ENCODE data around the gene OPN5. TPM values are rescaled to one million over a fixed set of nuclear protein-coding genes. Genes with fewer than 3 reads are reported as not detected.

Gene OPN5
- total and polyA plus RNA-seq, 12 donors, result 0.16 TPM; not detected in 11

DNA sequence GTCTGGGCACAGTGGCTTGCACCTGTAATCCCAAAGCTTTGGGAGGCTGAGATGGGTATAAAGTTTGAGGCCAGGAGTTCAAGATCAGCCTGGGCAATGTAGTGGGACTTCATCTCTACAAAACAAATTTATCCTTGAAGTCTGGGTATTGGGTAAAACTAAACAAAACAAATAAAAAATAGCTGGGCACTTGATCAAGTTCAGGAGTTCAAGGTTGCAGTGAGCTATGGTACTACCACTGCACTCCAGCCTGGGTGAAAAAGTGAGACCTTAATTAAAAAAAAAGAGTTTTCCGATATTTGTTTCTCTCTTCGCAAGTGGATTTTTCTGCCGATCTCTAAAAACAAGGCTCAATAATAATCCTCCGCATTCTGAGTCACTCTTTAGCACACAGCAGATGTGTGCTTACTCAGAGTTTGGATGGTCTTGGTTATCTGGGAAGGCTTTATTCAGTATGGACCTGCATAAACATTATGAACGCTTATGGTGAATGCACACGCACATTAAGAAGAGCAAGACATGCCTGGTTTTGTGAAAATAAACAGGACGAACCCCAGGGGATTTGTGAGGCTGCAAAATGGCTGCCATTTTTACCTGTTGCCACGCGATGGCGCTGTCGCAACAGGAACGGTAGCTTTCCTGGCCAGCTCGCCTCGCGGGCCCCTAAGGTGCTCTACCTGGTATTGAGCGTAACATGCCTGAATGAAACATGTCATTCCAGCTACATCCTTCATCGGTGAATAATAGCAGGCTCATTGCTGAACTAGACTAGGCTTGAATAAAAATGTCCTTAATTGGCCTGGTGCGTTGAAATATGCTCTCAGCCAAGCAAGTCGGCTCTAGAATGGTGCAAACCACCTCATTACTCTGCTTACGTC lies 6.0 kb downstream of the OPN5 start:
- intact Hi-C loops (cut with DNase I), result loop anchor here in 1 of 2 donors (10.0 kb wide), 2 partner anchors 977 to 1617 kb away; no protein-coding TSS in a partner anchor
- WGBS, 4 donors, result 14 to 22% (median 15%) methylated on average over 16 to 20 of the region's 20 CpGs
- H3K36me3 ChIP-seq (replicated peaks in 1 of 2), result no peaks in the 10 kb centered on the region
- H3K27me3 ChIP-seq, result peaks cover 4% of the 10 kb centered on the region
- no peaks in the 10 kb centered on the region for H3K9me3 ChIP-seq (replicated peaks in 1 of 3)
- H3K4me1 ChIP-seq (replicated peaks in 1 of 2), result peaks cover 0 to 9% of the 10 kb centered on the region in 2 donors
- no peak overlapping the region for H3K4me3 ChIP-seq
- peak; percentile 32 to 76 (median 61) for DNase-seq
- TF ChIP-seq, protein P1, sequence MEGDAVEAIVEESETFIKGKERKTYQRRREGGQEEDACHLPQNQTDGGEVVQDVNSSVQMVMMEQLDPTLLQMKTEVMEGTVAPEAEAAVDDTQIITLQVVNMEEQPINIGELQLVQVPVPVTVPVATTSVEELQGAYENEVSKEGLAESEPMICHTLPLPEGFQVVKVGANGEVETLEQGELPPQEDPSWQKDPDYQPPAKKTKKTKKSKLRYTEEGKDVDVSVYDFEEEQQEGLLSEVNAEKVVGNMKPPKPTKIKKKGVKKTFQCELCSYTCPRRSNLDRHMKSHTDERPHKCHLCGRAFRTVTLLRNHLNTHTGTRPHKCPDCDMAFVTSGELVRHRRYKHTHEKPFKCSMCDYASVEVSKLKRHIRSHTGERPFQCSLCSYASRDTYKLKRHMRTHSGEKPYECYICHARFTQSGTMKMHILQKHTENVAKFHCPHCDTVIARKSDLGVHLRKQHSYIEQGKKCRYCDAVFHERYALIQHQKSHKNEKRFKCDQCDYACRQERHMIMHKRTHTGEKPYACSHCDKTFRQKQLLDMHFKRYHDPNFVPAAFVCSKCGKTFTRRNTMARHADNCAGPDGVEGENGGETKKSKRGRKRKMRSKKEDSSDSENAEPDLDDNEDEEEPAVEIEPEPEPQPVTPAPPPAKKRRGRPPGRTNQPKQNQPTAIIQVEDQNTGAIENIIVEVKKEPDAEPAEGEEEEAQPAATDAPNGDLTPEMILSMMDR (IDR thresholded peaks at IDR 0.05), result peak; percentile 70 to 93 (median 87)
- no peak for TF ChIP-seq POLR2A (IDR thresholded peaks at IDR 0.05)
- no peak overlapping the region for H3K27ac ChIP-seq

DNA sequence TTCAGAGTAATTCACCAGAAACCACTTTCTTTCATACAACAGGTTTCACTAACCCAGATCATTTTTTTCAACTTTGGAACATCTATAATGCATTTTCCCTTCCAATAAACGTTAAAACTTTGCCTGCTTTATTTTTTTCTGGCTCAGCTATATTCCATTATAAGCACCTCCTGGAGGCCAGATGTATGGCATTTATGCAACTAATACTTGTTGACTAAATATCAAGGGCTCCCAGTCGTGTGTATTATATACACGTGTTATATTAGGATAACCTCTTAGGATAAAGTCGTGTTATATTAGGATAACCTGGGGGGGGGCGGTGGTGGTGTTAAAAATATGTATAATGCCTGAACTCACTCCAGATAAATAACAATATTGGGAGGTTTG lies 6.7 kb downstream of the OPN5 start:
- WGBS, 4 donors, result 50 to 57% (median 55%) methylated on average over 5 of the region's 5 CpGs

DNA sequence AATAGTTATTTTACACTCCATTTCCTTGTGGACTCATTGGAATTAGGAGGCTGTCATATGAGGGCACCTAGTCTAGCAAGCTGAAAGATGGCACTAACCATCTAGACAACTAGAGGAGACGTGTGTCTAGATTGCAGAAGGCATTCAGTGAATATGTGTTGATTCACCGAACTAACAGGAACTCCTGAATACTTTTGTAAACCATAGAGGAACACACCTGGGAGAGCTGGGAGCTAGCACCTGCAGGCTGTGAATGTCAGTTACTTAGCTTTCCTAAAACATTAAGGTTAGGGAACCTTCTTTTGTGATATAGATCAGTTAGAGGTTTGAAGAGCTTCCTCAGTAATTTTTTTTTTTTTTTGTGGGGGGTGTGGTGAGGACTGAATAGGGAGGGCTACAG lies 7.7 kb downstream of the OPN5 start:
- H3K4me1 ChIP-seq (replicated peaks in 1 of 2), result peaks cover 0 to 9% of the 10 kb centered on the region in 2 donors
- TF ChIP-seq, protein P1 (IDR thresholded peaks at IDR 0.05), result no peak
- no peak for TF ChIP-seq POLR2A (IDR thresholded peaks at IDR 0.05)
- no peak overlapping the region for H3K4me3 ChIP-seq
- H3K27ac ChIP-seq, result no peak overlapping the region
- no peaks in the 10 kb centered on the region for H3K9me3 ChIP-seq (replicated peaks in 1 of 3)
- no peaks in the 10 kb centered on the region for H3K36me3 ChIP-seq (replicated peaks in 1 of 2)
- intact Hi-C loops (cut with DNase I), result loop anchor here in 1 of 2 donors (10.0 kb wide), 2 partner anchors 975 to 1615 kb away; no protein-coding TSS in a partner anchor
- WGBS, 4 donors, result 53 to 67% (median 62%) methylated on average over 2 of the region's 2 CpGs
- H3K27me3 ChIP-seq, result peaks cover 4% of the 10 kb centered on the region
- no peak for DNase-seq

More for the DNA sequence above, 6.7 kb downstream of the OPN5 start:
- H3K27me3 ChIP-seq, result peaks cover 4% of the 10 kb centered on the region
- no peaks in the 10 kb centered on the region for H3K9me3 ChIP-seq (replicated peaks in 1 of 3)
- H3K27ac ChIP-seq, result no peak overlapping the region
- peaks cover 0 to 9% of the 10 kb centered on the region in 2 donors for H3K4me1 ChIP-seq (replicated peaks in 1 of 2)
- no peak overlapping the region for H3K4me3 ChIP-seq
- no peaks in the 10 kb centered on the region for H3K36me3 ChIP-seq (replicated peaks in 1 of 2)
- DNase-seq, result no peak
- intact Hi-C loops (cut with DNase I), result loop anchor here in 1 of 2 donors (10.0 kb wide), 2 partner anchors 976 to 1616 kb away; no protein-coding TSS in a partner anchor
- TF ChIP-seq, protein P1 (IDR thresholded peaks at IDR 0.05), result no peak
- no peak for TF ChIP-seq POLR2A (IDR thresholded peaks at IDR 0.05)

DNA sequence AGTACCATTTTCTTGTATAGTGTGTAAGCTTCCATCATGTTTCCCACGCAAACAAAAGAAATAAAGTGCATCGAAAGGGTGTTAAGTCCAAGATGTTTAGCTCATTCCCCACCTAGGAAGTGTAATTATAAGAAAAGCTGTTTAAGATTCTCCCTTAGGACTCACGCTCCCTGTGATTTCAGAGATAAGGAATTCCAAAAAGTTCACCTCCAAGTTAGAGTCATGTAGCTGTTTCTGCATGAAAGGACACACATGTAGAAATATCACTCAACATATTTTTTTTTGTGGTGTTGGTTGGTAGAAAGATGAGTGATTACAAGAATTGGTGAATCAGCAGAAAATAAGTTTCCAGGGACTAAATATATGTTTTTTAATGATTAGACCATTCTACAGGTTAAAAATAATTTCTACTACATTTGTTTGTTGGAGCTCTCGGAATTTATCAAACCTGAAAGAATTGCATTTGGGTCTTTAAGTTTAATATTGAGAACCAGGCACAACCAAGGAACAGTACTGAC lies 10.4 kb downstream of the OPN5 start:
- no peaks in the 10 kb centered on the region for H3K9me3 ChIP-seq (replicated peaks in 1 of 3)
- intact Hi-C loops (cut with DNase I), result loop anchor here in 1 of 2 donors (10.0 kb wide), 1 partner anchor 973 kb away; no protein-coding TSS in a partner anchor
- 75 to 89% (median 82%) methylated on average over 4 of the region's 4 CpGs for WGBS, 4 donors

More for the DNA sequence above, 10.4 kb downstream of the OPN5 start:
- no peak for DNase-seq
- no peaks in the 10 kb centered on the region for H3K36me3 ChIP-seq (replicated peaks in 1 of 2)
- H3K27me3 ChIP-seq, result peaks cover 4% of the 10 kb centered on the region
- H3K4me1 ChIP-seq (replicated peaks in 1 of 2), result peaks cover 0 to 9% of the 10 kb centered on the region in 2 donors
- no peak overlapping the region for H3K4me3 ChIP-seq
- H3K27ac ChIP-seq, result no peak overlapping the region
- no peak for TF ChIP-seq POLR2A (IDR thresholded peaks at IDR 0.05)
- TF ChIP-seq, protein P1 (IDR thresholded peaks at IDR 0.05), result no peak

All from adrenal gland (tissue), 12 donors.